Fibroblast of skin of left biceps (primary cell): ENCODE measurements around the gene OR5B12.
"Not testable (repeated sequence)": the region's sequence is repeated elsewhere in the genome, so short reads cannot be mapped to it uniquely, and the experiment has no call there.

ENCODE experiments used
- DNase-seq, 2 experiments: peaks; one replicate each; pipeline ENCODE4 v3.0.0-alpha.2; 2013; ENCODE audit warnings: low read depth in 2 of 2

OR5B12 gene

DNA sequence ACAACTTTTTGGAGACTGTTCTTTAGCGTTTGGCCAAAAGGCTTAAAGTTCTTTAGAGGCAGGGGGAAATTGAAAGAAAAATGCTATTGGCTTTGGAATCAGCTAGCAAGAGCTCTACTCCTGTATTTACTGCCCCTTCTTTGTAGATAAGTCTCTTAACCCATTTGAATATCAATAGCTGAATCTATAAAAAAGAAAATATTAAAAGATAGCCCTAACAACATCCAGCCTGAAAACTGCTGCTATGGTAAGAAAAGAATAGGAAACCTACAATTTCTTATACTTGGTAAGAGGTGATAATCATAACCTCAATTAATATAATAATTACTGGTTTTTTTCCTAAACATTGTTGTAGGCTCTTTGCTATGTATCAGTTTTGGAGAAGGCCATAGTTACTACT lies at the start of gene OR5B12:
OR5B12 (minus strand) TSS at position 101 of the 400 bp plus-strand sequence. CDS start 2,085 bp downstream, outside the sequence.
- DNase-seq, result no peak

DNA sequence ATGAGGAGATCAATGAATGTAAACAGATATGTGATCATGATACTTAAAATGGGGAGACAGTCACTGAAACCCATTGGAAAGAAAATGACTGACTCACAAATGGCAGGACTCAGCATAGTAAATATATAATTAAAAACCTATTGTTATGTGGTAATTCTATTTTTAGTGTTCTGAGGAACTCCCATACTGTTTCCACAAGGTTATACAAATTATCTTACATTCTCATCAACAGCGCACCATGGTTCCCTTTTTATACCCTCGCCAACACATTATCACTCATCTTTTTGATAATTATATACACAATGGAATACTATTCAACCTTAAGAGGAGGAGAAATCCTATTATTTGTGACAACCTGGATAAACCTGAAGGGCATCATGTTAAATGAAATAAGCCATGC lies 48.8 kb upstream of the OR5B12 start:
- DNase-seq, result no peak

DNA sequence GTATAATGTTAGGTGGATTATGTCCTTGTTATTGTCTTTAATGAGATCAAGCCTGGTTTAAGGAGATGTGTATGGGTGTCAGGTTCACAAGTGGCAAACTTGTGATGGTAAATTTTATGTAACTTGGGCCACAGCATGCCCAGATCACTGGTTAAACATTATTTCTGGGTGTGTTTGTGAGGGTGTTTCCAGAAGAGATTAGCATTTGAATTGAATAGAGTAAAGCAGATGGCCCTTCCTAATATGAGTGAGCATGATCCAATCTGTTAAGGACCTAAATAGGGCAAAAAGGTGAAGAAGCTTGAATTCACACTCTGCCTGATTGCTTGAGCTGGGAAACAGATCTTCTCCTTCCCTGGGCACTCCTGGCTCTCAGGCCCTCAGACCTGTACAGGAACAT lies 45.1 kb upstream of the OR5B12 start:
- no peak for DNase-seq

DNA sequence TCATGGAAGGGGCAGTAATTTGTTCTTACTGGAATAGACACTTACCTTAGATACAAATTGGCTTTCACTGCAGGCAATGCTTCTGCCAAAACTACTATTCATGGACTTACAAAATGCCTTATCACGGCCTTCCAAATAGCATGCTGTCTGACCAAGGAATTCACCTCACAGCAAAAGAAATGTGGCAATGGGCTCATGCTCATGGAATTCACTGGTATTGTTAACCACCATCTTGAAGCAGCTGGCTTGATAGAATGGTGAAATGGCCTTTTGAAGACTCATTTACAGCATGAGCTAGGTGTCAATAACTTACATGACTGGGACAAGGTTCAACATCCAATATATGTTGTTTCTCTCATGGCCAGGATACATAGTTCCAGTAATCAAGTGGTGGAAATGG lies 43.9 kb upstream of the OR5B12 start:
- no peak for DNase-seq

DNA sequence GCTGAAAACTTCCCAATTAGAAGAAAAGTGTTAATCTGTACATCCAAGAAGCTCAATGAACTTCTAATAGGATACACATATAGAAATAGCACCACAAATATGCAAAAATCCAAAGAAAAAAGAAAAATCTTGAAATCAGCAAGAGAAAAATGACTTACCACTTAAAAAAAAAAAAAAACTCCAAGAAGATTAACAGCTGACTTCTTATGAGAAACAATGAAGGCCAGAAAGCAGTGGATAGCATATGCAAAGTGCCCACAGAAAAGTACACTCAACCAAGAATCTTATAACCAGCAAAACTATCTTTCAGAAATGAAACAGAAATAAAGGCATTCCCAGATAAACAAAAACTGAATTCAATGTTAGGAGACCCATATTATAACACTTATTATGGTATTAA lies 29.9 kb upstream of the OR5B12 start:
- DNase-seq, result no peak

DNA sequence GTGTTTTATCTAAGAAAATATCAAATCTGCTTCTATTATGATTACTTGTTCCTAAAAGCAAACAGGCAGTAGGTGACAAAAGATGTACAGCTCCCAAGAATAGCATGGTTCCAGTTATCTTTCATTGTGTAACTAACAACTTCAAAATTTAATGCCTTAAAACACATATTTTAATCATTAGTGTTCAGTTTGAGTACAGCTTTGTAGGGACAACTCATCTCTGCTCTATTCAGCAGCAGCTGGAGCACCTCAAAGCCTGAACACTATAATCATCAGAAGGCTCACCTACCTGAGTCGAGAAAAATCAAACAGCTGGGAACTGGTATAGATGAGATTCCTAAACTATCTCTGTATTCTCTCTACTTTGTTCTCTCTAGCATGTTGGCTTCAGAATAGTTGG lies 24.3 kb upstream of the OR5B12 start:
- DNase-seq, result no peak

DNA sequence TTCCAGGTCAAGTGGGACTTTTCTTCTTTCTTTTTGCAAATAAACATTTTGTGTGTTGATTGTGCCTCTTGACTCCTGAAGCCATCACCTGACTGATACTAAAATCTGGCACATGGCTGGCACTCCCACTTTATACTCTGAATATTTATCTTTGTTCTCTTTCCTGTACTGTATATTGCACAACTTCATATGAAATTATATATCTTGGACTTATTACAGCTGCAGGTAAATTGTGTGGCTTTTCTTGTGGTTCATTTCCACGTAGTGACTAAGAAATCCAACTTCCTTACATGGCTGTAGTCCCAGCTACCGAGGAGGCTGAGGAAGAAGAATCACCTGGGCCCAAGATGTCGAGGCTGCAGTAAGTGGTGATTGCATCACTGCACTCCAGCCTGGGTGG lies 23.7 kb upstream of the OR5B12 start:
- no peak for DNase-seq

DNA sequence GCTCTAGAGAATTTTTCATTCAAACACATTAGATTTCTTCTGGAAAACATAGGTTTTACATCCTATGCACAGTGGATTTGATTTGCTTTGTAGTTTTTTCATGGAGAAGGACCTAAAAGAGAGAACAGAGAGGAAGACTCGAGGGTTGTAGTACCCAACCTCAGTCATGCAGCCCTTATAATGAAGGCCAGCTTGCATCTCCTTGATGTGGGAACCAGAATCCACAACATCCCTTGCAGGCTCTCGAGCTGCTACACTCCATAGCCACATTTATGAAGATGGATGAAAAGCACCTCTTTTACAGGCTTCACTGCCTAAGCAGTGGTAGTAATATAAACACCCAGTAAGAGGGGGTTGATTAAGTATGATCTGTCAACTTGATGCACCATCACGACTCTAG lies 9.5 kb upstream of the OR5B12 start:
- DNase-seq, result no peak

DNA sequence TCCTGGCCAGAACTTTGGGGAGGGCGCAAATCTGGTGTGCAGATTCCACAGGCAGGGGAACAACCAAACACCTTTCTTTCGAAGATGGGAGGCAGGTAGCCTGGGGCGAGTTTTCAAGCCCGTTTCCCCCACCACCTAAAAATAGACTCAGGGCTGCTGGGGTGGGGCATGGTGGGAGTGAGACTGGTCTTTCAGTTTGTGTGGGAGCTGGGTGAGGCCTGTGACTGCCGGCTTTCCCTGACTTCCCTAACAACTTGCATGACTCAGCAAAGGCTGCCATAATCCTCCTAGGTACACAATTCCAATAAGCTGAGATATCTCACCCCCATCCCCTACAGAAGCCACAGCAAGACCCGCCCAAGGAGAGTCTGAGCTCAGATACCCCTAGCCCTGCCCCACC lies 4.3 kb upstream of the OR5B12 start:
- no peak for DNase-seq

DNA sequence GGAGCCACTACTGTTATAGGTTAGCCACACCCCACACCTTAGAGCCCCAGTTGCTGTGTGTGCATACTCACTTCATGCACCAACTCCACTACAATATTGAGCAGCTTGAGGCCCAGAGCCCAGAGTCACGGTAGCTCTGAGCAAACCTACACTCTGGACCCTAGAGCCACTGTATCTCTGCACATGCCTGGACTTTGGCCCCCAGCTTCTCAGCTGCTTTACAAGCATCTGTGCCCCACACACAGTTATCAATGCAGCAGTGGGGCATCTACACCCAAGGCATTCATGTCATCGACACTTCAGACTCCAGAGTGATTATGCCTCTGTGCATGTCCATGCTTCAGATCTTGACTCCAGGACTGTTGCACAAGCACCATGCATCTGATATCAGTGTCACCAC lies 2.3 kb upstream of the OR5B12 start:
- DNase-seq, result no peak

DNA sequence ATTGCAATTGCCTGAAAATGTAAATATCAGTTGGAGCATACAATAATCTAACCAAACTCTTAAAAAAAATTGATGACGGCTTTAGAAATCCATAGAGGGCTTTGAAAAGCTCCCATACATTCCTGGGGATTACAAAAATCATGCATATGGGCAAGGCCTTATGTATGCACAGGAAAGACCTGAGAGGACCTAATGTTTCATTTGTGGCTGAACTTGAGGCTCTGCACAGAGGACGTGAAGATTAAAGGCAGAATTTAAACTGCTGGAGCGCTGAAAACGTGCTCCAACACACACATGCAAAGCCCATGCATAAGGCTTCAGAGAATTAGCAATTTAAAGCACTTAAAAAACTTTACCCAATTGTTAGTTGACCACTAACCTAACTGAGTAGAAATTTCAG lies 3.5 kb downstream of the OR5B12 start:
- DNase-seq, result no peak

DNA sequence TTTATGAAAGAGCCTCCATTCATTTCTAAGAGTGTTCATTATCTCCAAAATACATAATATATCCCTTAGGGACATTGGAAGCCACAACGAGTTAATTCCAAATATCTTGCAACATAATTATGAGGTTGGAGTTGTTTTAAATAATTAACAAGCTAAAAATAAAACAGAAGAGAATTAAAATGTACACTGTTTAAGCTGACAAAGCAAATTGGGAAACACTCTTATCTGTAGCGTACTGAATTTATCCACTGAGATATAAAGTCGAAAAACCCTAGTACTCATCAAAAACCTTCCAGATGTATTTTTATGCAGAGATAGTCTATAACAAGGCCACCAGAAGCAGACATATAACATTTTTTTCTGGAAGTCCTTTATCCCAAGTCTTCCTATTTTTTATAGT lies 7.8 kb downstream of the OR5B12 start:
- DNase-seq, result no peak

DNA sequence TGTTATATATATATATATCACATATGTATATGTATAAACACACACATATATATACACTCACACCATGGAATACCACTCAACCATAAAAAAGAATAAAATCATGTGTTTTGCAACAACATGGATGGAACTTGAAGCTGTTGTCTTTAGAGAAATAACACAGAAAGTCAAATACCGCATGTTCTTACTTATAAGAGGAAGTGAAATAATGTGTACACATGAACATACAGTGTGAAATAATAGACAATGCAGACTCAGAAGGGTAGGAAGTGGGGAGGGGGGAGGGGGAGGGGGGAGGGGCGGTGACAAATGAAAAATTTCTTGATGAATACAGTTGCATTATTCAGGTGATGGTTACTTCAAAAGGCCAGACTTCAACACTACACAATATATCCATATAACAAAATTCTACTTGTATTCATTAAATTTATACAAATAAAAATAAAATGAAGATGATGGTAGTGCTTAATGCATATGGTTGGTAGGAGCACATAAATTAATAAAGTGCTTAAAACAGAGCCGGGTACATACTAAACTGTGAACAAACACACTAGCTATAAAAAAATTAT lies 8.3 kb downstream of the OR5B12 start:
- no peak for DNase-seq

DNA sequence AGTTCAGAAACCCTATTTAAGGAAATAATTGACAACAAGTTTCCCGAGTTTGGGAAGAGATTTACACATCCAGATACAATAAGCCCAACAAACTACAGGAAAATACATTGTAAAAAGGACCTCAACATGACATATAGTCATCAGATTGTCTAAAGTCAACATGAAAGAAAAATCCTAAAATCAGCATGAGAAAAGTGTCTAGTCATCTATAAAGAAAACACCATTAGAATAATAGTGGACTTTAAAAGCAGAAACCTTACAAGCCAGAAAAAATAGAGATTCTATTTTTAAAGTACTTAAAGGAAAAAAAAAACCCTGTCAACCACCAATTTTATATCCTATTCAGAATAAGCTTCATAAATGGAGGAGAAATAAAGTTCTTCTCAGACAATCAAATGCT lies 12.8 kb downstream of the OR5B12 start:
- no peak for DNase-seq

DNA sequence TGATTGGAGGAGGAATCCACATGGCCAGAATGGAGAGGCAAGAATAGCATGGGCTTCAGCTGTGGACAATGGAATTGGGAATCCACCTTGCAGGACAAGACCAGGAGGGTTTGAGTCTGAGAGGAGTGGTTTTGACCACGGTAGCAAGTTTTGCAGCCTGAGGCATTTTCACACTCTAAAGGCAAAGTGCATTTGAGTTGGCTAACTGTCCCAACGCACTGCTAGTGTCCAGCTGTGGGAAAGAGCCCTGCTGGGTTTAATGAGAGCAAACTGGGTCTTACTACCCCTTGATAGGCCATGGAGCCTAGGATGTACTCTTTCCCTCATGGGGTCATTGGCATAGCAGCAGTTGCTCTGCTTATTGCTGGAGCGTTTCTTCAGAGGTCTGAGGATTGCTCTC lies 14.0 kb downstream of the OR5B12 start, which contains the start of gene OR5B2:
OR5B2 (minus strand) TSS at position 101 of the 400 bp plus-strand sequence. CDS start 4,860 bp downstream, outside the sequence.
- no peak for DNase-seq

DNA sequence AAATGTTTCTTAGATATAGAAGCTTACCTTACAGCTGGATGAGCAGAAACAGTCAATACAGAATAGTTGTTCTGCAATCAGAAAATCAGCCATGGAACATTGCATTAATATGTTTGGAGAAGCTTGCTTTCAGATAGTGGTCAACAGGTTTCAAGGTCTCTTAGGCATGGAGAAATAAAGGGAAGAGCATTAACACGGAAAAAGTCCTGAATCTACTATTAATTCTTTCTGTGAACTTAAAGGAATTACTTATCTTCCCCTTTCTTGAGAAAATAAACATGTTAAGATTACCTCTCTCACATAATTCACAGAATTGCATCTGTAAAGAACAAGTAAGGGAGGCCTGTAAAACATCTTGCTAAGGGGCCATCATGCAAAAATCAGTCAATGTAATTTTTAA lies 35.3 kb downstream of the OR5B12 start, which contains the start of gene OR5B3:
OR5B3 (minus strand) TSS at position 101 of the 400 bp plus-strand sequence. CDS start 3,465 bp downstream, outside the sequence.
- no peak for DNase-seq

DNA sequence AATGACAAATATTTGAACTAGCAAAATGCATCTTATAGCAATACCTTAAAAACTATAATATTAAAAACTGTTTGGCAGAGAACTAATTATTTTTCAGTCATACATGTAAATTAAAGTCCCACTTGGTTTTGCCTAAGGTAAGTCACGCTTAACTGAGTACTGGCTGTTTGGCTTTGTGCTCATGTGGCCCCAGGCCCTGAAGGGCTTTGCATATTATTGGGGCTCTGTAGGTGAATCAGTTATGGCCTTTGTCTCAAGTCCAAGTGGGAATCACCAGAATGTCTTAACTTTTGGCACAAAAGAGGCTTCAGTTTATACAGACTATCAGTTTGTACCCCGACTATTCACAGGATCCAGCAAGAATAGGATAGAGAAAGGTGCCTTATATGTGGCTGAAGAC lies 42.4 kb downstream of the OR5B12 start:
- DNase-seq, result not testable (repeated sequence)

DNA sequence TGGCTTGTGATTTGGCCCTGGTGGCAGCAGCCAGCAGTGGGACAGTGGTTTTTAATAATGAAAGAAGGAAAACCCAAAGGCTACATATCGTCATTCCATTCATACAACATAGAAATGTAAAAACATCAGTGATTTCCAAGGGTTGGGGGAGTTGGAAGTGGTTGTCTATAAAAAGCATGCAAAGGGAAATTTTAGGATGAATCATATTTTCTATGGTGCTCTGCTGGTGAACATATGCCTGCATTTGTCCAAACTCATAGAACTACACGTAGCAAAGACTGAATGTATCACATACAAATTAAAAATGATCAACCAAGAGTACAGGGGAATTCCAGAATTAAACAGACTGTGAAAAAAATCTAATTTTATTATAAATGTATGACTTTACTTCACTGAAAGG lies 46.5 kb downstream of the OR5B12 start:
- no peak for DNase-seq

DNA sequence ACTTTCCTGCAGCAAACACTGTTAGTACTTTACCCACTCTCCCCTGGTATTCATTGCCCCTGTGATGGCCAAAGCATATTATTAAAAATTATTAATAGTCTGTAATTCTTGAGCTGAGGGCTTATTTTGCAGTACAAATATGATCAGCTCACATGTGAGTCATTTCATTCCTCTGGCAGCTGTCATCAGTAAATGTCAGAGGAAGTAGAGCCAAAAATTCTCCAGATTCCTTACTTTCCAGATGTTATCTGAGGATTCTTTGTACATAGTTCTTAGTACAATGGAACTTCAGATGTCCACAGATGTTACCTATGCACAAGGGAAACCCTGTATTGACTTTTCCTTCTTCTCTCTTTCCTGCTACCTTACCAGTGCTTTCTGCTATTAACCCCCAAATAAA lies 47.8 kb downstream of the OR5B12 start:
- peak; percentile 9 to 10 for DNase-seq

DNA sequence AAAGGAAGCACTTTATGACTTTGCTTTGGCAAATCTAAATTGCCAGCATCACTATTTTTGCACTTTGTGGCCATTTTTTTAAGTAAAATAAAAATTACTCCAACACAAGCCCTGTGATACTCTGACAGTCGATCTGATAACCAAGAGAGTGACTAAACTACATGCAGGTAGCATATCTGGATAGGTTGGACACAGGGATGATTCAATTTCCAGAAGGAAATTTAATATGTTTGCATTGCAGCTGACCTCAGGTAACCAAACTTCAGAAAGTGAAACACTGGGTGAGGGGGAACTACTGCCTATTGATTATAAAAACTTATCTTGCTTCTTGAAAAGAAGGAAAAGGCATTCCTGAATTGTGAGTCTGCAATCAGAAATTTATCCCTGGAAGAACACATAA lies 49.3 kb downstream of the OR5B12 start:
- no peak for DNase-seq

DNA sequence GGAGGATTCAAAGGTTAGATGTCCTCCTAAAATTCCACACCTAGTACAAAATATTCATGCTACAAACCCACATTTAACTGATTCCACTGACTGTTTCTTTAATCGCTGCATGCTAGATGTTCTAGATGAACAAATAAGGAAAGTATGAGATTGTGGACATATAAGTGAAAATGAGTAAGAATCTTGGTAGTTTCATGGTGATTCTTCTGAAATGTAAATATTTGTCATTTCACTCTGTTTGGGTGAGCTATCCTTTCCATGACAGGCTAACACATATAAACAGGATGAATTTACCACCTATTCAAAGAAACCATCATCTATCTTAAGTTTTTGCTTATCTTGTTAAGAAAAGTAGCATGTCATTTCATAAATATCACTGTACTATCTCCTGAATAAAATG lies 50.2 kb downstream of the OR5B12 start:
- DNase-seq, result no peak

DNA sequence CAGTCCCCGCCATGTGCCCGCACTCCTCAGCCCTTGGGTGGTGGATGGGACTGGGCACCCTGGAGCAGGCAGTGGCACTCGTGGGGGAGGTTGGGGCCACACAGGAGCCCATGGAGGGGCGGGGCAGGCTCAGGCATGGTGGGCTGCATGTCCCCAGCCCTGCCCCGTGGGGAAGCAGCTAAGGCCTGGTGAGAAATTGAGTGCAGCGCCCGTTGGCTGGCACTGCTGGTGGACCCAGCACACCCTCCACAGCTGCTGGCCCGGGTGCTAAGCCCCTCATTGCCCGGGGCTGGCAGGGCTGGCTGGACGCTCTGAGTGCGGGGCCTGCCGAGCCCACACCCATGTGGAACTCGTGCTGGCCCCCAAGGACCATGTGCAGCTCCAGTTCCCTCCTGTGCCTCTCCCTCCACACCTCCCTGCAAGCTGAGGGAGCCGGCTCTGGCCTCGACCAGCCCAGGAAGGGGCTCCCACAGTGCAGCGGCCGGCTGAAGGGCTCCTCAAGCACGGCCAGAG lies 51.4 kb downstream of the OR5B12 start:
- DNase-seq, result no peak
